ENCODE measurements around the gene HMX3. TPM values are rescaled to one million over a fixed set of nuclear protein-coding genes. Genes with fewer than 3 reads are reported as not detected.

The HMX3 gene
- total and polyA plus RNA-seq, 2 of the 8 experiments (the other 6 are each of a cell fraction or from before 2014, with no cell fraction given), result 0.05 TPM; not detected in 1

GRCh38 chr10:123150986-123151736, 15.4 kb downstream of the HMX3 start (continued):
- TF ChIP-seq GTF2F1 (IDR thresholded peaks at IDR 0.05; ENCODE audit: borderline replicate concordance, low read depth, low read length), result no peak
